Heart right ventricle (tissue), 16 donors: ENCODE results near the gene FAM193B. TPM values are rescaled to one million over a fixed set of nuclear protein-coding genes. Genes with fewer than 3 reads are reported as not detected.

ENCODE experiments used
- ATAC-seq, 8 donors: fragments of 200-7000 bp; cut with Tn5 transposase; one replicate each; pipeline ENCODE4 v1.9.1; 2020; ENCODE audit warnings: mild to moderate bottlenecking in 8 of 8, moderate library complexity in 8 of 8, moderate number of reproducible peaks in 1 of 8
- DNase-seq, 2 donors: peaks; one replicate each; pipeline ENCODE4 v3.0.0-alpha.2; 2020
- H3K27ac ChIP-seq, 10 donors: fragments of 200-600 bp; sonication (generic) in 2 of 10; one replicate each; pipeline versions ENCODE4 v1.5.0 to v1.8.0; 2020 to 2022; ENCODE audit warnings: mild to moderate bottlenecking in 3 of 10
- H3K27me3 ChIP-seq, 7 donors: fragments of 200-600 bp; one replicate each; pipeline ENCODE4 v1.8.0; 2021 to 2022; ENCODE audit warnings: mild to moderate bottlenecking in 2 of 7
- H3K36me3 ChIP-seq, 9 donors: fragments of 200-600 bp; sonication (generic) in 1 of 9; one replicate each; pipeline versions ENCODE4 v1.5.0 to v1.8.0; 2020 to 2022; ENCODE audit warnings: mild to moderate bottlenecking in 2 of 9
- H3K4me1 ChIP-seq, 9 donors: fragments of 200-600 bp; sonication (generic) in 1 of 9; one replicate each; pipeline versions ENCODE4 v1.5.0 to v1.8.0; 2020 to 2022; ENCODE audit warnings: mild to moderate bottlenecking in 4 of 9
- H3K4me3 ChIP-seq, 10 donors: fragments of 200-600 bp; sonication (generic) in 2 of 10; one replicate each; pipeline versions ENCODE4 v1.5.0 to v1.8.0; 2020 to 2022; ENCODE audit warnings: mild to moderate bottlenecking in 7 of 10, moderate library complexity in 2 of 10
- H3K9me3 ChIP-seq, 11 donors: fragments of 200-600 bp in 10 of 11; sonication (generic) in 2 of 11; one replicate each; pipeline versions ENCODE4 v1.5.0 to v1.8.0; 2013 to 2022; ENCODE audit warnings: mild to moderate bottlenecking in 2 of 11, control low read depth in 1 of 11, moderate library complexity in 1 of 11
- CTCF ChIP-seq, 9 donors: fragments of 200-600 bp; sonication (generic) in 2 of 9; IDR thresholded peaks; one replicate each; pipeline versions ENCODE4 v1.5.0 to v1.8.0; 2021 to 2022; ENCODE audit warnings: antibody characterized with exemption in 9 of 9, mild to moderate bottlenecking in 5 of 9, moderate library complexity in 1 of 9
- WGBS, 2 donors: extraction: QIAGEN DNeasy Blood & Tissue Kit; methylation state at CpG; one replicate each; pipeline ENCODE4 v1.1.7; 2013; ENCODE audit warnings: inconsistent platforms in 1 of 2; 5-methylcytosine and 5-hydroxymethylcytosine counted together
- intact Hi-C, 10 donors: fragments of 100-400 bp; cut with DNase I; formaldehyde crosslinking; loops; one replicate each; pipeline versions ENCODE4 v1.11.1 to v1.14.2; 2022
- polyA plus RNA-seq, 2 donors: library from polyadenylated mRNA; stranded (reverse); fragments of 200-250 nt; gene quantifications; one replicate each; pipeline ENCODE4 v1.2.3, GENCODE V29; 2013
- total RNA-seq, 10 donors: library from RNA; stranded (reverse); fragmentation: NEBNext Ultra II Directional in 3 of 10; extraction: Animal tissue kit (Norgen Biotek cat#: 25700) in 3 of 10; gene quantifications; one replicate each; pipeline versions ENCODE4 v1.2.1 to v1.2.4, GENCODE V29; 2021 to 2023
- donor health status: Arrhythmogenic right ventricular cardiomyopathy.
- donor health status: ischemic (EF 13 %, LVEDD 7.1; RV severe dilation, severe dysfunction).
- donor health status: healthy with polysubstance abuse.
- donor health status: DM: no; HTN: yes; CAD: no.
- donor health status: DM: no; HTN: no; CAD: no.
- donor health status: ischemic (EF 25% LVEDD 6.9; RV normal size, moderate dysfunction).
- donor health status: ischemic (EF 25% LVEDD 5.7; RV mildly dilated, moderate dysfunction).
- donor health status: healthy.
- donor health status: DM: yes; HTN: yes; CAD: no.
- donor health status: Ischemic cardiomyopathy.
- donor health status: ischemic (EF 35%, LVEDD 5.7; RV mildly dilated, moderate dysfunction).
- donor health status: nonischemic (EF 11% LVEDD 7.7; RV severe dilation, severe dysfunction).
- donor health status: DM: yes; HTN: yes; CAD: no.
- donor health status: PGD.
- donor health status: ischemic (EF 29% LVEDD 5.4; RV normal size, mild dysfunction).
- donor health status: nonischemic (EF 23%, LVEDD 6.1; RV moderate dilation, normal function).

Gene FAM193B
- total and polyA plus RNA-seq, 12 donors = 14.1 to 201 (median 21.7) TPM

GRCh38 chr5:177472460-177473442 lies 81.6 kb downstream of the FAM193B start:
- DNase-seq (no peak), ATAC-seq (peak; percentile 5 to 36 (median 18))
- H3K36me3 ChIP-seq = peaks cover 0 to 7% (median 0%) of the 10 kb centered on the region in 9 donors
- H3K4me1 ChIP-seq = peaks cover 26 to 64% (median 45%) of the 10 kb centered on the region in 9 donors
- H3K9me3 ChIP-seq = no peaks in the 10 kb centered on the region
- H3K27ac ChIP-seq = peak overlapping the region; percentile 78 to 93 (median 86)
- intact Hi-C loops = no loop called here
- peak overlapping the region; percentile 54 to 85 (median 70) for H3K4me3 ChIP-seq
- H3K27me3 ChIP-seq = peaks cover 0 to 47% (median 14%) of the 10 kb centered on the region in 7 donors
- peak in 1 of 9 donors; percentile 14 for TF ChIP-seq CTCF (IDR thresholded peaks at IDR 0.05)
- WGBS, 2 donors = 2 to 5% methylated on average over 44 to 91 of the region's 93 CpGs

GRCh38 chr5:177471610-177472356 lies 82.6 kb downstream of the FAM193B start:
- DNase-seq (peak; percentile 62 to 77), ATAC-seq (peak; percentile 44 to 76 (median 60))
- WGBS, 2 donors = 48 to 58% methylated on average over 14 of the region's 14 CpGs
- H3K4me3 ChIP-seq = peak overlapping the region; percentile 54 to 85 (median 70)
- intact Hi-C loops = no loop called here
- peak overlapping the region; percentile 78 to 93 (median 86) for H3K27ac ChIP-seq
- peaks cover 0 to 47% (median 14%) of the 10 kb centered on the region in 7 donors for H3K27me3 ChIP-seq
- peaks cover 0 to 17% (median 5%) of the 10 kb centered on the region in 9 donors for H3K36me3 ChIP-seq
- H3K4me1 ChIP-seq = peaks cover 26 to 62% (median 45%) of the 10 kb centered on the region in 9 donors
- no peak for TF ChIP-seq CTCF (IDR thresholded peaks at IDR 0.05)
- H3K9me3 ChIP-seq = no peaks in the 10 kb centered on the region

GRCh38 chr5:177470759-177471536 lies 83.4 kb downstream of the FAM193B start:
- Histone ChIP-seq H3K27ac (peak overlapping the region; percentile 12 to 93 (median 86)), H3K9me3 (no peaks in the 10 kb centered on the region), H3K4me1 (peaks cover 26 to 56% (median 45%) of the 10 kb centered on the region in 9 donors), H3K27me3 (peaks cover 0 to 47% (median 14%) of the 10 kb centered on the region in 7 donors), H3K4me3 (peak overlapping the region in 3 of 10 donors; percentile 54 to 71 (median 69)), H3K36me3 (peaks cover 0 to 25% (median 14%) of the 10 kb centered on the region in 9 donors)
- DNase-seq (no peak), ATAC-seq (no peak)
- intact Hi-C loops = no loop called here
- WGBS, 2 donors = 83 to 86% methylated on average over 10 of the region's 10 CpGs
- no peak for TF ChIP-seq CTCF (IDR thresholded peaks at IDR 0.05)

Other genes starting within 250 kb of the FAM193B start
- gene MXD3, start 242.7 kb downstream of the FAM193B start, total RNA-seq = 1 to 10 TPM; 1.2 to 6.4 (median 2.4) TPM
- gene MXD3, start 242.7 kb downstream of the FAM193B start, polyA plus RNA-seq = 1 to 10 TPM; 2.3 to 7.1 TPM
- gene LMAN2, start 202.9 kb downstream of the FAM193B start, total RNA-seq = 100 to 1,000 TPM in 1 of 10 donors, 10 to 100 TPM in 9; 46.3 to 111 (median 56.3) TPM
- 100 to 1,000 TPM in 1 of 2 donors, 10 to 100 TPM in 1; 47.4 to 215 TPM for gene LMAN2, start 202.9 kb downstream of the FAM193B start, polyA plus RNA-seq
- 1 to 10 TPM; 2.2 to 9.6 (median 4.5) TPM for gene RGS14, start 196.6 kb downstream of the FAM193B start, total RNA-seq
- 1 to 10 TPM; 2.6 to 3.9 TPM for gene RGS14, start 196.6 kb downstream of the FAM193B start, polyA plus RNA-seq
- gene SLC34A1, start 170.1 kb downstream of the FAM193B start, total RNA-seq = under 1 TPM in 1 of 10 donors, not detected in 9; 0.12 TPM
- not detected for gene SLC34A1, start 170.1 kb downstream of the FAM193B start, polyA plus RNA-seq
- gene PFN3, start 153.9 kb downstream of the FAM193B start, total RNA-seq = not detected
- gene PFN3, start 153.9 kb downstream of the FAM193B start, polyA plus RNA-seq = not detected
- under 1 TPM in 1 of 10 donors, not detected in 9; 0.25 TPM for gene F12, start 145.0 kb downstream of the FAM193B start, total RNA-seq
- gene F12, start 145.0 kb downstream of the FAM193B start, polyA plus RNA-seq = under 1 TPM; 0.28 to 0.37 TPM
- gene GRK6, start 127.9 kb downstream of the FAM193B start, total RNA-seq = 10 to 100 TPM; 11.8 to 21.2 (median 15.2) TPM
- 10 to 100 TPM in 1 of 2 donors, 1 to 10 TPM in 1; 6.7 to 22.9 TPM for gene GRK6, start 127.9 kb downstream of the FAM193B start, polyA plus RNA-seq
- 1 to 10 TPM in 9 of 10 donors, under 1 TPM in 1; 0.97 to 2.9 (median 1.9) TPM for gene PRR7, start 107.7 kb downstream of the FAM193B start, total RNA-seq
- gene PRR7, start 107.7 kb downstream of the FAM193B start, polyA plus RNA-seq = 1 to 10 TPM; 1.8 to 2.7 TPM
- 10 to 100 TPM; 13.1 to 52.9 (median 19.1) TPM for gene DBN1, start 80.9 kb downstream of the FAM193B start, total RNA-seq
- 10 to 100 TPM; 19.2 to 31.5 TPM for gene DBN1, start 80.9 kb downstream of the FAM193B start, polyA plus RNA-seq
- 10 to 100 TPM; 32.5 to 70.6 (median 51.0) TPM for gene PDLIM7, start 57.0 kb downstream of the FAM193B start, total RNA-seq
- 100 to 1,000 TPM; 129 to 131 TPM for gene PDLIM7, start 57.0 kb downstream of the FAM193B start, polyA plus RNA-seq
- 10 to 100 TPM in 1 of 10 donors, 1 to 10 TPM in 7, under 1 TPM in 2; 0.74 to 11.4 (median 1.9) TPM for gene DOK3, start 44.7 kb downstream of the FAM193B start, total RNA-seq
- gene DOK3, start 44.7 kb downstream of the FAM193B start, polyA plus RNA-seq = 1 to 10 TPM; 2.4 to 4.0 TPM
- 10 to 100 TPM; 19.7 to 53.2 (median 27.2) TPM for gene DDX41, start 37.6 kb downstream of the FAM193B start, total RNA-seq
- 10 to 100 TPM; 45.2 to 55.7 TPM for gene DDX41, start 37.6 kb downstream of the FAM193B start, polyA plus RNA-seq
- 100 to 1,000 TPM in 2 of 10 donors, 10 to 100 TPM in 8; 58.1 to 140 (median 69.5) TPM for gene TMED9, start 37.6 kb upstream of the FAM193B start, total RNA-seq
- gene TMED9, start 37.6 kb upstream of the FAM193B start, polyA plus RNA-seq = 100 to 1,000 TPM in 1 of 2 donors, 10 to 100 TPM in 1; 48.3 to 310 TPM
- gene B4GALT7, start 45.6 kb upstream of the FAM193B start, total RNA-seq = 10 to 100 TPM in 9 of 10 donors, 1 to 10 TPM in 1; 9.8 to 17.4 (median 15.0) TPM
- 10 to 100 TPM; 20.4 to 29.7 TPM for gene B4GALT7, start 45.6 kb upstream of the FAM193B start, polyA plus RNA-seq
- gene FAM153A, start 228.3 kb upstream of the FAM193B start, total RNA-seq = 10 to 100 TPM in 1 of 10 donors, 1 to 10 TPM in 6, under 1 TPM in 1, not detected in 2; 0.98 to 12.4 (median 3.3) TPM
- gene FAM153A, start 228.3 kb upstream of the FAM193B start, polyA plus RNA-seq = 1 to 10 TPM; 4.3 to 7.4 TPM